HG02885 (cell line): ENCODE measurements around the gene CASP1.

ENCODE experiments used
- ATAC-seq: cut with Tn5 transposase; IDR thresholded peaks from one replicate; pipeline ENCODE4 v1.9.1; 2021; ENCODE audit warnings: mild to moderate bottlenecking; ENCODE audit not compliant: unreplicated experiment, poor library complexity

Gene CASP1

DNA sequence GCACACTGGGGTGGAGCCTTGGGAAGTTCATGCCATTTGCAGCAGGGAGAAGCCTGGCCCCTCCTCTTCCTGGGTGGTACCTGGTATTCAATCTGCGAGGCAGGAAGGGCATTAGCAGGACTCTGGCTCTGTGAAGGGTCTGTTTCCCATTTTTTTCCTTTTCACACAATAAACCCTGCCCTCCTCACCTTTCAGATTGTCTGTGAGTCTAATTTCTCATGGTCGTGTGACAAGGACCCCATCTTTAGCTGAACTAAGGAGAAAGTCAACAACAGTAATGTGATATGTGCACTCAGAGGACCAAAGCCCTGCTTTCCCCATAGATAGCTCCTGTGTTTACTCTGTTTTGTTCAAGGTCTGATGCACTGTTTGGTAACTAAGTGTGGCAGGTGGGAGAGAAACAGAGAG lies 39.9 kb downstream of the CASP1 start:
- ATAC-seq, result no peak

DNA sequence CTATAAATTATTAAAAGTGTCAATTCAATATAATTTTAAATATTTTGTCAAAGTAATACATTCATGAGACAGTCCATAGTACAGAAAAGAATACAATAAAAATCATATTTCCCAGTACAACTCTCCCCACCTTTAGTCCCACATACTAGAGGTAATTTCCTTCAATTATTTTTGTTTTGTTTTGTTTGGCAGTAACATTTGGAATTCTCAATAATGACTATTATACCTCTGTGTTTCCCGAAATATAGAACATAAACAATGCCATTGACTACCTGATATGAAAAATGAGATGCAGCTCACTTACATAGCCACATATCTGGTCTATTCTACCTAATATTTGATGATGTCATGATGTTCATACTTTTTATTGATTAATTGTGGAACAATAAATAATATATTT lies 42.2 kb downstream of the CASP1 start:
- no peak for ATAC-seq

DNA sequence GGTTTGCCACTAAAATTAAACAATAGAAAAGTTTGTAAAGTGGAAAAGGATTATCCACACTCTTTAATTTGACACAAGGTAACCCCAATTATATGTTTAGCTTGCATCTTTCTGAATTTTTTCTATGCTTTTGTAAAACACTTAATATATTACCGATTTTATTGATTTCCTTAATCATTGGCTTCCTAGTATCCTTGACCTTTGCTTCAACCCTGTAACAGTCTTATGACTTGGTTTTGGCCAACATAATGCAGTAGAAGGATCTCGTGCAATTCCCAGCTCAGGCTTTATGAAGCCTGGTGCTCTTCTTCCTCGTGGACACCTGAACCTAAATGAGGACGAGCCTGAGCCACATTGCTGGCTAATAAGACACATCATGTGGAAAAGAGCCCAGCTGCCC lies 43.0 kb downstream of the CASP1 start:
- ATAC-seq, result no peak

DNA sequence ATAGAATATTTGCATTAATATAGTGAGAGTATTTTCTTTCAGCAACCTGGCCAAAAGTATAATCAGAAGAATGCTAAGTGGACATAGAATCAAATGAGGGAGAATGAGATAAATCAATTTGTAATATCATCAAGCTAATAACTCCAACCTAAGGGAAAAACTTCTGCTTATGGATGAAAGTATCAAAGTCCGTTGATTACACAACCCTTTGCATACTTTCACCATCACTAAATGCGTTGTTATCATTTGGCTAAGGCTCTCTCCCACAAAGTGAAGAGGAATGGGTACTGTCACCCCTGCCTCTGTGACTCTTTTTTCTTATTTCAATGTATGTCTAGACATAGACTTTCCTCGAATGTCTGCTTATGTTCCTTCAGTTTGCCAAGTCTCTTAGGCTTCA lies 50.1 kb downstream of the CASP1 start:
- no peak for ATAC-seq

DNA sequence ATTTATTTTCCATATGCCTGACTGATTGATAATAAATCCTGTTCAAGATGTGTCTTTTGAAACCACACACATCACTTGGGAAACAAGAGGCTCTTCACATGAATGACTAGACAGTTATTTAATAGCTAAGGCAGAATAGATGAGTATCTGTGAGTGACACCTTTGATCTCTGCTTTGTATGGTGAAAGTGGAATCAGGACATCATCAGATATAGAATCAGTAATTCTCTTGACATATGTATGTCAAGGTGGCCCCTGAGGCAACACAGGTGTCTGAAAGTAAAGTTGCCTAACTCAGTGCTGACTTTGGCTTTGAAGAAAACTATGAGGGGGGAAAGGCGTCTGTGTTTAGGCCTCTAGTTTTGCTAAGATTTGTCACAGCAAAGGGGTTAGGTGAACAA lies 55.1 kb downstream of the CASP1 start:
- ATAC-seq, result no peak
